Trophoblast cell (in vitro differentiated cells and primary cell): Measurements from ENCODE around the gene KCTD5.

ENCODE experiments used
- DNase-seq, 2 donors: peaks; one replicate each; pipeline ENCODE4 v3.0.0-alpha.2; 2016
- H2AFZ ChIP-seq: 2 replicates; pipeline ENCODE4 v1.6.1; 2013; ENCODE audit warnings: low read length, moderate library complexity, mild to moderate bottlenecking; ENCODE audit not compliant: insufficient read depth, poor library complexity
- H2AK5ac ChIP-seq: 2 replicates; pipeline ENCODE4 v1.6.1; 2013; ENCODE audit warnings: mild to moderate bottlenecking, low read length
- H2BK120ac ChIP-seq: 2 replicates; pipeline ENCODE4 v1.6.1; 2013; ENCODE audit warnings: low read length, mild to moderate bottlenecking, moderate library complexity; ENCODE audit not compliant: insufficient read depth, poor library complexity
- H2BK12ac ChIP-seq: 2 replicates; pipeline ENCODE4 v1.6.1; 2013; ENCODE audit warnings: mild to moderate bottlenecking, low read length, moderate library complexity
- H2BK5ac ChIP-seq: 2 replicates; pipeline ENCODE4 v1.6.1; 2013; ENCODE audit warnings: low read length, low read depth, moderate library complexity, mild to moderate bottlenecking; ENCODE audit not compliant: poor library complexity
- H3K14ac ChIP-seq: 2 replicates; pipeline ENCODE4 v1.6.1; 2013; ENCODE audit warnings: mild to moderate bottlenecking, low read length
- H3K18ac ChIP-seq: 2 replicates; pipeline ENCODE4 v1.6.1; 2013; ENCODE audit warnings: mild to moderate bottlenecking, low read length
- H3K23ac ChIP-seq: 2 replicates; pipeline ENCODE4 v1.6.1; 2013; ENCODE audit warnings: low read length
- H3K27ac ChIP-seq: 2 replicates; pipeline ENCODE4 v1.5.1; 2013; ENCODE audit warnings: low read depth, mild to moderate bottlenecking, inconsistent platforms, low read length, moderate library complexity
- H3K27me3 ChIP-seq: 2 replicates; pipeline ENCODE4 v1.6.1; 2013; ENCODE audit warnings: inconsistent platforms, mild to moderate bottlenecking, low read length, moderate library complexity; ENCODE audit not compliant: insufficient read depth
- H3K36me3 ChIP-seq, 2 experiments: 1 replicate in 1 of 2; 2 replicates in 1 of 2; pipeline ENCODE4 v1.6.1; 2013; ENCODE audit warnings: low read length in 2 of 2, mild to moderate bottlenecking in 2 of 2, moderate library complexity in 1 of 2; ENCODE audit not compliant: insufficient read depth in 2 of 2, control insufficient read depth in 1 of 2
- H3K4ac ChIP-seq: 2 replicates; pipeline ENCODE4 v1.6.1; 2013; ENCODE audit warnings: low read depth, mild to moderate bottlenecking, low read length, moderate library complexity
- H3K4me1 ChIP-seq, 2 experiments: 1 replicate in 1 of 2; 2 replicates in 1 of 2; pipeline ENCODE4 v1.6.1; 2013; ENCODE audit warnings: low read length in 2 of 2, mild to moderate bottlenecking in 2 of 2, moderate library complexity in 1 of 2; ENCODE audit not compliant: insufficient read depth in 2 of 2, control insufficient read depth in 1 of 2
- H3K4me2 ChIP-seq: 2 replicates; pipeline ENCODE4 v1.6.1; 2013; ENCODE audit warnings: inconsistent platforms, mild to moderate bottlenecking, low read length, moderate library complexity
- H3K4me3 ChIP-seq: 2 replicates; pipeline ENCODE4 v1.5.1; 2013; ENCODE audit warnings: mild to moderate bottlenecking, low read depth, low read length, inconsistent platforms
- H3K79me1 ChIP-seq: one replicate; pipeline ENCODE4 v1.6.1; 2013; ENCODE audit warnings: low read length
- H3K79me2 ChIP-seq: 2 replicates; pipeline ENCODE4 v1.6.1; 2013; ENCODE audit warnings: low read length, mild to moderate bottlenecking; ENCODE audit not compliant: control insufficient read depth, insufficient read depth, poor library complexity
- H3K9ac ChIP-seq: 2 replicates; pipeline ENCODE4 v1.6.1; 2013; ENCODE audit warnings: mild to moderate bottlenecking, low read length
- H3K9me3 ChIP-seq: 2 replicates; pipeline ENCODE4 v1.6.1; 2013; ENCODE audit warnings: low read depth, mild to moderate bottlenecking, control low read depth, inconsistent platforms, low read length; ENCODE audit not compliant: insufficient read depth
- H4K12ac ChIP-seq: 2 replicates; pipeline ENCODE4 v1.6.1; 2013; ENCODE audit warnings: low read depth, mild to moderate bottlenecking, low read length, moderate library complexity
- H4K8ac ChIP-seq: 2 replicates; pipeline ENCODE4 v1.6.1; 2013; ENCODE audit warnings: low read depth, mild to moderate bottlenecking, low read length, moderate library complexity
- H4K91ac ChIP-seq: one replicate; pipeline ENCODE4 v1.6.1; 2013; ENCODE audit warnings: low read depth, mild to moderate bottlenecking, low read length, moderate library complexity
- WGBS: extraction: QIAGEN DNeasy Blood & Tissue Kit; methylation state at CpG from one replicate; pipeline ENCODE4 v1.1.7; 2013; ENCODE audit warnings: missing lambda C conversion rate; ENCODE audit not compliant: insufficient read length, insufficient coverage; ENCODE audit errors: extremely low coverage; 5-methylcytosine and 5-hydroxymethylcytosine counted together

KCTD5 gene

DNA sequence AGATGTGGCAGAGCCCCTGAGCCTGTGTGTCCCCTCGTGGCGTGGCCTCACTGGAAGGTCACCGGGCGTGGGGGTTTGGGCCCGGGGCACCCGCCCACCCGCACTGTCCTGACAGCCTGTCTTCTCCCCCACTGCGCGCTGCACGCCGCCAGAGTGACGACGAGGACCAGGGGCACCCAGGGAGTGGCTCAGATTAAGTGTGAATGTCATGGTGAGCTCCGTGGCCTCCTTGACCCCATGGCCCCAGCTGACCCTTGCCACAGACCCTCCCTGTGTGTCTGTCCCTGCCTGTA, 22.6 kb downstream of the KCTD5 start:
- Histone ChIP-seq H3K27me3 (no peaks in the 10 kb centered on the region), H3K79me2 (no peaks in the 10 kb centered on the region), H3K4me3 (no peak overlapping the region), H3K14ac (no peak overlapping the region), H3K79me1 (no peaks in the 10 kb centered on the region), H2AFZ (no peak overlapping the region), H2BK12ac (no peak overlapping the region), H3K4ac (no peak overlapping the region), H3K18ac (no peak overlapping the region), H4K91ac (no peak overlapping the region), H3K36me3 (peaks cover 84 to 87% of the 10 kb centered on the region in 2 experiments), H3K4me1 (no peaks in the 10 kb centered on the region), H2BK120ac (no peak overlapping the region), H3K9me3 (no peaks in the 10 kb centered on the region), H3K4me2 (no peak overlapping the region), H2AK5ac (no peak overlapping the region), H4K8ac (no peak overlapping the region), H2BK5ac (no peak overlapping the region), H4K12ac (no peak overlapping the region), H3K23ac (no peak overlapping the region), H3K9ac (no peak overlapping the region), H3K27ac (no peak overlapping the region)
- no peak for DNase-seq
- no CpG with 5 or more reads among the region's 14 CpGs for WGBS

GRCh38 chr16:2705351-2705750, 23.0 kb downstream of the KCTD5 start:
- Histone ChIP-seq H2AFZ (no peak overlapping the region), H3K79me1 (no peaks in the 10 kb centered on the region), H3K4me2 (no peak overlapping the region), H3K4ac (no peak overlapping the region), H3K9ac (no peak overlapping the region), H2BK120ac (no peak overlapping the region), H2AK5ac (no peak overlapping the region), H3K18ac (no peak overlapping the region), H3K23ac (no peak overlapping the region), H2BK5ac (no peak overlapping the region), H3K9me3 (no peaks in the 10 kb centered on the region), H3K27ac (no peak overlapping the region), H3K14ac (no peak overlapping the region), H4K12ac (no peak overlapping the region), H3K27me3 (no peaks in the 10 kb centered on the region), H2BK12ac (no peak overlapping the region), H4K8ac (no peak overlapping the region), H3K4me3 (no peak overlapping the region), H3K79me2 (no peaks in the 10 kb centered on the region), H3K36me3 (peaks cover 82 to 83% of the 10 kb centered on the region in 2 experiments), H3K4me1 (no peaks in the 10 kb centered on the region), H4K91ac (no peak overlapping the region)
- DNase-seq = no peak
- WGBS = no CpG with 5 or more reads among the region's 10 CpGs

DNA sequence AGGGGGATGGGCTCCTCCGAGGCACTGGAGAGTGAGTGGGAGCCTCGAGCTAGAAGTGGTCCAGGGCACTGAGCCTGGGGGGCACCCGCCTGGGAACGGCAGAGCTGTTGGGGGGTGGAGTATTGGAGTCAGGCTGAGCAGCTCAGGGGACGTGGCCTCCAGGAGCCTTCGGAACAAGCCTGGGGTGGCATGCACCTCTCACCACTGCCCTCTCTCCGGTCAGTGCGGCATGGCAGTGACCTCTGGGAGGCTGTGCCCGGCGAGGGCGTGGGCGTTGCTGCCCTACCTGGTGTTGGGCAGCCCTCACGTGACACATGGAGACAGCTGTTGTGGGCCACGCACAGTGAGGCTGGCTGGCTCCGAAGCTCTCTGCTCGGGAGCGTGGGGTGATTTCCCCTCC, 23.8 kb downstream of the KCTD5 start:
- no CpG with 5 or more reads among the region's 17 CpGs for WGBS
- Histone ChIP-seq H2AK5ac (no peak overlapping the region), H2AFZ (no peak overlapping the region)

GRCh38 chr16:2706611-2707311, 24.4 kb downstream of the KCTD5 start:
- no peaks in the 10 kb centered on the region for H3K4me1 ChIP-seq
- no peak overlapping the region for H3K14ac ChIP-seq
- H2BK12ac ChIP-seq = no peak overlapping the region
- no peak overlapping the region for H3K27ac ChIP-seq
- WGBS = no CpG with 5 or more reads among the region's 22 CpGs
- H3K36me3 ChIP-seq = peaks cover 67 to 69% of the 10 kb centered on the region in 2 experiments
- no peak overlapping the region for H3K18ac ChIP-seq
- no peak overlapping the region for H3K23ac ChIP-seq
- DNase-seq = no peak
- no peak overlapping the region for H4K8ac ChIP-seq
- no peaks in the 10 kb centered on the region for H3K79me1 ChIP-seq
- no peak overlapping the region for H3K4me3 ChIP-seq
- no peak overlapping the region for H2AFZ ChIP-seq
- H2BK120ac ChIP-seq = no peak overlapping the region
- no peak overlapping the region for H2AK5ac ChIP-seq
- no peaks in the 10 kb centered on the region for H3K27me3 ChIP-seq
- no peak overlapping the region for H4K12ac ChIP-seq
- no peaks in the 10 kb centered on the region for H3K79me2 ChIP-seq
- H3K4ac ChIP-seq = no peak overlapping the region
- H3K9ac ChIP-seq = no peak overlapping the region
- no peak overlapping the region for H4K91ac ChIP-seq
- H3K4me2 ChIP-seq = no peak overlapping the region
- H2BK5ac ChIP-seq = no peak overlapping the region
- no peaks in the 10 kb centered on the region for H3K9me3 ChIP-seq

More for the DNA sequence above, 23.8 kb downstream of the KCTD5 start:
- Histone ChIP-seq H3K4me2 (no peak overlapping the region), H4K8ac (no peak overlapping the region), H4K12ac (no peak overlapping the region), H2BK5ac (no peak overlapping the region), H3K9ac (no peak overlapping the region), H3K36me3 (peaks cover 74 to 76% of the 10 kb centered on the region in 2 experiments), H3K9me3 (no peaks in the 10 kb centered on the region), H3K4me1 (no peaks in the 10 kb centered on the region), H3K79me1 (no peaks in the 10 kb centered on the region), H3K27me3 (no peaks in the 10 kb centered on the region), H2BK12ac (no peak overlapping the region), H3K14ac (no peak overlapping the region), H3K18ac (no peak overlapping the region), H3K4me3 (no peak overlapping the region), H3K23ac (no peak overlapping the region), H2BK120ac (no peak overlapping the region), H3K4ac (no peak overlapping the region), H3K79me2 (no peaks in the 10 kb centered on the region), H3K27ac (no peak overlapping the region), H4K91ac (no peak overlapping the region)
- no peak for DNase-seq
